ENCODE measurements around the gene NTSR1. TPM values are rescaled to one million over a fixed set of nuclear protein-coding genes. Genes with fewer than 3 reads are reported as not detected.

Gene NTSR1
- total and polyA plus RNA-seq, 2 of the 8 experiments (the other 6 are each of a cell fraction or from before 2014, with no cell fraction given), result 0.53 to 0.89 TPM

DNA sequence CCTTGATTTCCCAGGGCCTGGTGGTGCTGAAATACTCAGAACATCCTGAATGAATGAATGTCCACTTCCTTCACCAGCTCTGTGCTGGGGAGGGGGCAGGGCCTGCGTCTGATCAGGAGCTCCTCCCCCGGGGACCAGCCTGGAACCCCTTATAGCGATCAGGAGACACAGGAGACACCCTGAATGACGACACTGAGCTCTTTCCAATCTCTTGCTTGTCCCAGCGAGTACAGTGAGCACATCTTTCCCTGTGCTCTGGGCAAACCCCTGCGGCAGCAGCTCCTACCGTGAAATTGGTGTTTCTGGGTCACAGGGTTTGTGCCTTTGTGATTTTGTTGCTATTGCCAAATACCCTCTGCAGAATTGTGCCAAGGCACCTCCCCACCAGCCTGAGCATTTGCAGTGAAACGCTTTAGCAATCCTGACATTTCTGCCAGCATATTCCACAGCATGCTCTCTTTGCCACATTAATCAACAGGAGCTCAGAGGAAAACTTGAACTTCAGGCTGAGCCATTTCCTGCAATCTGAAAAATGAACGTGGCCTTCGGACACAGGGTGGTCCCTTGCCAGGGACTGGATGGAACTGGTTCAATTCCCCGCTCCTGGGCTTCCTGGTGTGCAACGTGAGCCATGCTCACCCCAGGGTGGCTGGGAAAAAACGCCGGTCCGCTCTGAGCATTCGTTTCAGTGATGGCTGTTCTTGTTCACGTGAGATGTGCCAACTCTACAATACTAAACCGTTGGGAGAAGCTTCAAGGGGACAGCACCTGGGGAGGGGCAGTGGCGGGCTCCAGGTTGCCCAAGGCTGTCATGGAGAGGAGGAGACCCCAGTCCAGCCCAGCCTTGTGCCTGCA lies 64.6 kb downstream of the NTSR1 start:
- Histone ChIP-seq H3K9me3 (ENCODE audit: insufficient read depth in 2 of 2, low read depth in 1 of 2, low read length in 1 of 2) (no peaks in the 10 kb centered on the region), H2BK5ac (ENCODE audit: low read depth, low read length) (no peak overlapping the region; the same call in 1 of the 2 replicates), H3K4me3 (ENCODE audit: extremely low read depth in 1 of 4, insufficient read depth in 2 of 4, low read depth in 3 of 4, low read length in 4 of 4) (no peak overlapping the region), H3K36me3 (ENCODE audit: control insufficient read depth in 2 of 4, insufficient read depth in 4 of 4, low read length in 3 of 4) (no peaks in the 10 kb centered on the region), H3K56ac (replicated peaks; ENCODE audit: insufficient read length, low read depth, low read length) (no peak overlapping the region), H3K27ac (ENCODE audit: low read depth, low read length) (no peak overlapping the region), H4K8ac (ENCODE audit: extremely low read depth, insufficient read depth, low read length) (no peak overlapping the region), H3K4me2 (ENCODE audit: insufficient read depth in 1 of 2, low read depth in 2 of 2, low read length in 2 of 2) (no peak overlapping the region), H2AK5ac (ENCODE audit: low read depth, low read length) (no peak overlapping the region), H2BK120ac (replicated peaks; ENCODE audit: low read depth, low read length) (no peak overlapping the region), H3K23ac (ENCODE audit: insufficient read length) (no peak overlapping the region), H3K4ac (replicated peaks; ENCODE audit: insufficient read length, low read depth, low read length) (no peak overlapping the region), H4K5ac (ENCODE audit: insufficient read length, low read depth, low read length) (no peak overlapping the region), H3K9ac (replicated peaks in 1 of 4; ENCODE audit: extremely low read depth in 1 of 4, low read depth in 3 of 4, low read length in 3 of 4) (no peak overlapping the region), H3K18ac (ENCODE audit: extremely low read depth, low read length) (no peak overlapping the region), H2BK12ac (ENCODE audit: low read depth, low read length) (no peak overlapping the region), H4K20me1 (replicated peaks in 1 of 2; ENCODE audit: control insufficient read depth in 1 of 2, insufficient read depth in 2 of 2, low read length in 2 of 2) (peaks cover 0 to 4% of the 10 kb centered on the region in 2 experiments), H3K23me2 (ENCODE audit: low read depth, low read length) (no peaks in the 10 kb centered on the region), H2BK15ac (ENCODE audit: low read length) (no peak overlapping the region), H2AFZ (ENCODE audit: low read length) (no peak overlapping the region), H3K79me2 (ENCODE audit: control insufficient read depth in 1 of 2, insufficient read depth in 2 of 2, low read length in 2 of 2) (no peaks in the 10 kb centered on the region), H2BK20ac (ENCODE audit: low read length) (no peak overlapping the region), H3K4me1 (replicated peaks in 1 of 4; ENCODE audit: control insufficient read depth in 3 of 4, insufficient read depth in 4 of 4, low read length in 3 of 4) (peaks cover 0 to 15% (median 4%) of the 10 kb centered on the region in 4 experiments; a peak in 4 of 7 replicates), H3K79me1 (ENCODE audit: low read depth, low read length) (peaks cover 4% of the 10 kb centered on the region; the same call in 1 of the 2 replicates), H3K14ac (ENCODE audit: insufficient read length) (no peak overlapping the region), H4K91ac (replicated peaks; ENCODE audit: insufficient read length, low read length) (peak overlapping the region; percentile 38), H3K27me3 (replicated peaks in 1 of 4; ENCODE audit: control insufficient read depth in 3 of 4, extremely low read depth in 1 of 4, insufficient read depth in 3 of 4, low read length in 3 of 4) (no peaks in the 10 kb centered on the region)
- ChIA-PET CTCF (ENCODE audit: partially characterized antibody) (interaction anchor here (1.4 to 3.1 kb wide), 3 partner anchors 9 to 21 kb away, joined by 3 to 12 read pairs (median 5); no protein-coding TSS in a partner anchor), POLR2A (ENCODE audit: partially characterized antibody) (no interaction called here)
- no peak for FAIRE-seq
- TF ChIP-seq CBX5 (IDR thresholded peaks at IDR 0.05; ENCODE audit: low read depth, low read length) (no peak), NANOG (IDR thresholded peaks at IDR 0.05; ENCODE audit: insufficient read depth, low read depth, low read length, poor library complexity, severe bottlenecking) (no peak), SP4 (IDR thresholded peaks at IDR 0.05; ENCODE audit: low read length) (no peak), SAP30 (IDR thresholded peaks at IDR 0.05; ENCODE audit: insufficient read depth, insufficient replicate concordance, low read length) (no peak), CREB1 (IDR thresholded peaks at IDR 0.05) (no peak), HDAC6 (IDR thresholded peaks at IDR 0.05; ENCODE audit: low read depth, low read length) (no peak), EGR1 (IDR thresholded peaks at IDR 0.05; ENCODE audit: borderline replicate concordance, low read depth, low read length) (no peak), POLR2AphosphoS5 (IDR thresholded peaks at IDR 0.05; ENCODE audit: low read depth, low read length) (no peak), FOSL1 (IDR thresholded peaks at IDR 0.05; ENCODE audit: insufficient read depth, low read depth, low read length) (no peak), JUN (IDR thresholded peaks at IDR 0.05; ENCODE audit: low read depth, low read length) (no peak), SP1 (IDR thresholded peaks at IDR 0.05; ENCODE audit: low read depth, low read length) (no peak)
- TF ChIP-seq, protein P1, sequence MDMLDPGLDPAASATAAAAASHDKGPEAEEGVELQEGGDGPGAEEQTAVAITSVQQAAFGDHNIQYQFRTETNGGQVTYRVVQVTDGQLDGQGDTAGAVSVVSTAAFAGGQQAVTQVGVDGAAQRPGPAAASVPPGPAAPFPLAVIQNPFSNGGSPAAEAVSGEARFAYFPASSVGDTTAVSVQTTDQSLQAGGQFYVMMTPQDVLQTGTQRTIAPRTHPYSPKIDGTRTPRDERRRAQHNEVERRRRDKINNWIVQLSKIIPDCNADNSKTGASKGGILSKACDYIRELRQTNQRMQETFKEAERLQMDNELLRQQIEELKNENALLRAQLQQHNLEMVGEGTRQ (IDR thresholded peaks at IDR 0.05; ENCODE audit: low read length), result no peak
- 83% methylated on average over 19 of the region's 19 CpGs; no CpG with 5 or more reads in 1 of the 2 experiments for WGBS, 2 experiments (ENCODE audit: extremely low coverage in 1 of 2, insufficient coverage in 1 of 2, insufficient read length in 1 of 2, insufficient replicate concordance in 2 of 2, low coverage in 1 of 2, low lambda C conversion rate in 2 of 2, missing lambda C conversion rate in 1 of 2)
- DNase-seq (ENCODE audit: low read depth in 1 of 2, low spot score in 2 of 2), result no peak
